Measurements from ENCODE around the gene CHAT.
A peak's percentile ranks its signal among the peaks of the same experiment; 100 is the strongest.
"Not testable (repeated sequence)": the region's sequence is repeated elsewhere in the genome, so short reads cannot be mapped to it uniquely, and the experiment has no call there.

The CHAT gene

DNA sequence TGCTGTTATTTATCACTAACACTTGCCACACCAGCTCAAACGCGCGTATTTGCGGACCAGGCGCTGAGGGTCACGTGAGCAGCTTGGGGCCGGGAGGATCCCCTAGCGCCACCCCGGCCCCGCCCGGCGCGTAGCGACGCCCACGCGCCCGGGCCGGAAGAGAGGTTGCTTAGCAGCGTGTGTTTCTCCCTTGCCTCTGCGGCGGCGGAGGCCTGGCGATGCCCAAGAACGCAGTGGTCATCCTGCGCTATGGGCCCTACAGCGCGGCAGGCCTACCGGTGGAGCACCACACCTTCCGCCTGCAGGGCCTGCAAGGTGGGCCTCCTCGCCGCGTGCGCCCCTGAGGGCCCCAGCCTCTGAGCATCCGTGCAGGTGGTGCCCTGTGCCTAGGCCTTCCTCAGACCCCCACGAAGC lies 65.7 kb downstream of the CHAT start, which contains the start of gene C10orf53:
Gene C10orf53, plus strand, starts transcription at position 172 of the 414 bp plus-strand sequence. Its CDS starts 47 bp downstream, at position 219.
- H3K9me3 ChIP-seq (ENCODE audit: control insufficient read depth, insufficient read depth, low read length) = no peaks in the 10 kb centered on the region; the same call in 1 of the 2 replicates
- H3K9ac ChIP-seq (ENCODE audit: low read depth, low read length) = peak within 1 kb of the TSS; percentile 47; the same call in 1 of the 2 replicates
- H3K4me1 ChIP-seq (ENCODE audit: insufficient read depth, low read length) = no peaks in the 10 kb centered on the region
- no peaks in the 10 kb centered on the region for H3K36me3 ChIP-seq (ENCODE audit: insufficient read depth, low read length)

DNA sequence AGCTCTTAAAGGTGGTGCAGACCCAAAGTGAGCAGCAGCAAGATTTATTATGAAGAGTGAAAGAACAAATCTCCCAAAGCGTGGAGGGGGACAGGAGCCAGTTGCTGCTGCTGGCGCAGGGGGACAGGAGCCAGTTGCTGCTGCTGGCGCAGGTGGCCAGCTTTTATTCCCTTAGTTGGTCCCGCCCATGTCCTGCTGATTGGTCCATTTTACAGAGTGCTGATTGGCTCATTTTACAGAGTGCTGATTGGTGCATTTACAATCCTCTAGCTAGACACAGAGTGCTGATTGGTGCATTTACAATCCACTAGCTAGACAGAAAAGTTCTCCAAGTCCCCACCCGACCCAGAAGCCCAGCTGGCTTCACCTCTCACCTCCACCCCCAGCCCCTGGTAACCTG lies 68.6 kb downstream of the CHAT start:
- H3K36me3 ChIP-seq (ENCODE audit: insufficient read depth, low read length); H3K9me3 ChIP-seq (ENCODE audit: control insufficient read depth, insufficient read depth, low read length); H3K4me1 ChIP-seq (ENCODE audit: insufficient read depth, low read length); H3K9ac ChIP-seq (ENCODE audit: low read depth, low read length): not testable (repeated sequence)

DNA sequence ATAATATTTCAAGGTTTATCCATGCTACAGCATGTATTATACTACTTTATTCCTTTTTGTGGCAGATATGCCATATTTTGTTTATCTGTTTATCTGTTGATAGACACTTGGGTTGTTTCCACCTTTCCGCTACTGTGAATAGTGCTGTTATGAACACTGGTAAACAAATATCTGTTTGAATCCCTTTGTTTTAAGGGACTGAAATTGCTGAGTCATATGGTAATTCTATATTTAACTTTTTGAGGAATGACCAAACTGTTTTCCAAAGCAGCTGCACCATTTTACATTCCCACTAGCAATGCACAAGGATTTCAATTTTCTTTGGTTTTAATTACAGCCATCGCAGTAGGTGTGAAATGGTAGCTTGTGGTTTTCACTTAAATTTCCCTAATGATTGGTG lies 69.0 kb downstream of the CHAT start:
- Histone ChIP-seq H3K9ac (ENCODE audit: low read depth, low read length) (no peak overlapping the region), H3K36me3 (ENCODE audit: insufficient read depth, low read length) (no peaks in the 10 kb centered on the region), H3K4me1 (ENCODE audit: insufficient read depth, low read length) (no peaks in the 10 kb centered on the region), H3K9me3 (ENCODE audit: control insufficient read depth, insufficient read depth, low read length) (peaks cover 3% of the 10 kb centered on the region)

DNA sequence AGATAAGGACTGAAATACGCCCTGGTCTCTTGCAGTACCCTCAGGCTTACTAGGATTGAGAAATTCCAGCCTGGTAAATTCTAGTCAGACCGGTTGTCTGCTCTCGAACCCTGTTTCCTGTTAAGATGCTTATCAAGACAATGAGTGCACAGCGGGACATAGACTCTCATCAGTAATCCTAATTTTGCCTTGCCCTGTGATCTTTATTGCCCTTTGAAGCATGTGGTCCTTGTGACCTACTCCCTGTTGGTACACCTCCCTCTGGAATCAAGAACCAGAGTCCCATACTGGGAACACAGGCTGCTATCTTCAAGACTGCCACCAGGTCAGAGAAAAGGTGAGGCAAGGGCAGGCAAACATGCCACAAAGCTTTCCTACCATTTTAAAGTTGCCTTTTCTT lies 72.8 kb downstream of the CHAT start:
- Histone ChIP-seq H3K9me3 (ENCODE audit: control insufficient read depth, insufficient read depth, low read length) (peaks cover 3% of the 10 kb centered on the region; the same call in 1 of the 2 replicates), H3K9ac (ENCODE audit: low read depth, low read length) (no peak overlapping the region), H3K4me1 (ENCODE audit: insufficient read depth, low read length) (peaks cover 22% of the 10 kb centered on the region), H3K36me3 (ENCODE audit: insufficient read depth, low read length) (no peaks in the 10 kb centered on the region)

DNA sequence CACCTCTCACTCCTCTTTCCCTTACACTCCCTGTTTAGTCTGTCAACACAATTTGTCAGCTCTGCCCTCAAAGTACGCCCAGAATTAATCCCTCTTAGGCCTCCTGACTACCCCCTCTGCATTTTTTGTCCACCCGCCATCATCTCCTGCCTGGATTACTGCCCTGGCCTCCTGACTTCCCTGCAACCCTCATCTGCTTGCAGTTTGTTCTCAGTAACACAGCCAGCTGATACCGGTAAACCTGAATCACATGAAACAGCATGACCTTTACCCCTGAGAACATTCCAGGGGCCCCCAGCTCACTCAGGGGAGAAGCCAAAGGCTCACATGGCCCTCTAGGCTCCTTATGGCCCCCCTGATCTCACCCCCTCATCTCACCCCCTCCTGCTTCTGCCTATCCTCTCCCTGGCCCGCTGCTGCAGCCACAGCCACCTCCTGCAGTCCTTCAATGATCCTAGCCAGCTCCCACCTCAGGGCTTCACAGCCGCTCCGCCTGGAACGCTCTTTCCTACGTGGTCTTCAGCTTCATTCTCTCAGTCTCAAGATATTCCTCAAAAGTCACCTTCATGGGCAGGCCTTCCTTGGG lies 74.5 kb downstream of the CHAT start:
- Histone ChIP-seq H3K4me1 (ENCODE audit: insufficient read depth, low read length) (peaks cover 22% of the 10 kb centered on the region), H3K36me3 (ENCODE audit: insufficient read depth, low read length) (no peaks in the 10 kb centered on the region), H3K9ac (ENCODE audit: low read depth, low read length) (no peak overlapping the region), H3K9me3 (ENCODE audit: control insufficient read depth, insufficient read depth, low read length) (peaks cover 3% of the 10 kb centered on the region; the same call in 1 of the 2 replicates)

DNA sequence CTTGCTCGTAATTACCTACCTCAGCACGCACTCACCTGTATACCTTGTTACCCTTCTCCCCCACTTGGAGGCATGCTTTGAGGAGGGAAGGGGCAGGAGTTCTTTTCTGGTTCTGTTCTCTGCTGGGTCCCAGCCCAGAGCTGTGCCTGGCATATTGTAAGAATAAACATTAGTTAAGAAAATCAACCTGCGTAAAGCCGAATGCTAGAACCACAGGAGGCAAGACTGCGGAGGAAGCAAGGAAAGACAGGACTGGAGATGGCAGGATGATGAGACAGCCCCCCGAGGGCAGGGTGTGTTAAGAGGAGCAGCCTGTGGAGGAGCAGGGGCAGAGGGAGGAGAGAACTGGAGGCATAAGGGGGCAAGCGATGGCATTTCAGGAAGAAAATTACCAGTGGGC lies 75.1 kb downstream of the CHAT start:
- H3K9me3 ChIP-seq (ENCODE audit: control insufficient read depth, insufficient read depth, low read length) = peaks cover 3% of the 10 kb centered on the region; the same call in 1 of the 2 replicates
- no peak overlapping the region for H3K9ac ChIP-seq (ENCODE audit: low read depth, low read length)
- H3K4me1 ChIP-seq (ENCODE audit: insufficient read depth, low read length) = peaks cover 22% of the 10 kb centered on the region
- no peaks in the 10 kb centered on the region for H3K36me3 ChIP-seq (ENCODE audit: insufficient read depth, low read length)

DNA sequence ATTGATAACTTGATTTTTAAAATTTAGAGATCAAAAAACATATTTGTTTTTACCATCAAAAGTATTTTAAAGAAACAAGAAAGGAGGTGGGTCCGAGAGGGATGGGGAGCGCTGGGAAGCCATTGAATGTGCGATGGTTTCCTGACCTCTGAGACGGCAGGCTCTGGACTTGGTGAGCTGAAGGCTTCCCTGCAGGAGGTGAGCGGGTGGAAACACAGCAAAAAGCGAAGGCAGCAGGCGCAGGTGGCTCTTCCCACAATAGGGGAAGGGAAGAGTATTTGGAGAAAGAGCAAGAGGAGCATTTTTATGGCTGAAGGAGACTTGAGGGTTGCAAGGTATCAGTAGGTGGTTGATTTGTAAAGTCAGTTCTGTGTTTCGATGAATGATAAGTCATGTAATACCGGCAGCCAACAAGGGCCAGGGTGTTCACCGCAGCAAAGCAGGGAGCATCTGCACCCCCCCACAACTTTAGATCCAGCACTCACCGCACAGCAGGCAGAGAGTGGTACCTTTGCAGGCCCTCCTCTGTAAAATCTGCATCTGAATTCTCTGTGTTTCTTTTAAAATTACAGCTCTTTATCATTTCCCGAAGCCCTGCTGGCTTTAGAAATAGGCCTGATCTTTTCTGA lies 76.2 kb downstream of the CHAT start:
- H3K36me3 ChIP-seq (ENCODE audit: insufficient read depth, low read length) = no peaks in the 10 kb centered on the region
- no peak overlapping the region for H3K9ac ChIP-seq (ENCODE audit: low read depth, low read length)
- peaks cover 22% of the 10 kb centered on the region for H3K4me1 ChIP-seq (ENCODE audit: insufficient read depth, low read length)
- H3K9me3 ChIP-seq (ENCODE audit: control insufficient read depth, insufficient read depth, low read length) = peaks cover 3% of the 10 kb centered on the region; the same call in 1 of the 2 replicates

DNA sequence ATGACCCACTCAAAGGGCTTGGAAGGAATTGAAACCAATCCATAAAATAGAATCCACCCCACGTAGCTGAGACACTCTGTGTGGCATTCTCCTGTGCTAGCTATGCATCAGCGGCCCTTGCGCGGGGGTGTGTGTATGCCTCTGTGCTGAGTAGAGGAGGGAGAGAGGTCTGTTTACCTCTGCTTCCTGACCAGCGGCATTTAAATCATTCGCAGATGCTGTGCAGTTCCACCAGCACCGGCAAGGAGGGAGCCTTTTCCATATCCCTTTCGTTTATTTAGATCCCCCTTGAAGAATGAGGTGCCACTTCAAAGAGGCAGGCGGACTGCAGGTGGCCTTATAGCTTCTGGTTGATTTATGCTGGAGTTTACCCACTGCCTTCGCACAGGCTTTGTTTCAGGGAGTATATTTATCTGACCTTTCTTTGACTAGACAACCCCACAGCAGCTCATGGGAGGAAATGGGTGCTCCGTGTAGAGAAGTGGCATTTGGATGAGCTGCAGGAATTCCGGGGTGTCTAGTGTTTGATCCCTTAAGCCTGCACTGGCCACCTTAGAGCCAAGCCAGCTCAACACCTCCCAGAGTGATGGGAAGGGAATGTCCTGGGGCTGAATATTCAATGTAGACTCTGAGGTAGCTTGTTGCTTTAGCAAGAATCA lies 77.0 kb downstream of the CHAT start:
- H3K4me1 ChIP-seq (ENCODE audit: insufficient read depth, low read length) = peaks cover 22% of the 10 kb centered on the region
- H3K36me3 ChIP-seq (ENCODE audit: insufficient read depth, low read length) = no peaks in the 10 kb centered on the region
- H3K9me3 ChIP-seq (ENCODE audit: control insufficient read depth, insufficient read depth, low read length) = peaks cover 3% of the 10 kb centered on the region; the same call in 1 of the 2 replicates
- H3K9ac ChIP-seq (ENCODE audit: low read depth, low read length) = no peak overlapping the region

DNA sequence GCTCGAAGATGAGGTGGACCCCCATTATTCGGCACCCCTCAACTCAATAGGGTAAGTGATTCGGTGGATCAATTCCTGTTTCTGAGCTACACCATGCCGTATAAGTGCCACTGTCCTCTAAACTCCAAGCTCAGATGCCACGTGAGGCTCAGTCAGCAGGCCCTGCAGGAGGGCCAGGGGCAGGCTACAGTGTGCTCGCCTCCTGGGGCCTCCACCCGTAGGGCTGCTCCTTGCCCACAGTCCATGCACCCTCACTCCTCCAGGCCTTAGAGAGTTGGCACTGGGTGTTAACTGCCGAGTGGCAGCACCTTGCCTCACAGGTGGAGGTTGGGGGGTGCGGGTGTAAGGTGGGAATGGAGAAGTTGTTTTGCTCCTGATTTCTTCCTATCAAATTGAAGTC lies 77.8 kb downstream of the CHAT start:
- H3K9me3 ChIP-seq (ENCODE audit: control insufficient read depth, insufficient read depth, low read length) = peaks cover 3% of the 10 kb centered on the region; the same call in 1 of the 2 replicates
- peaks cover 22% of the 10 kb centered on the region for H3K4me1 ChIP-seq (ENCODE audit: insufficient read depth, low read length)
- H3K9ac ChIP-seq (ENCODE audit: low read depth, low read length) = no peak overlapping the region
- no peaks in the 10 kb centered on the region for H3K36me3 ChIP-seq (ENCODE audit: insufficient read depth, low read length)

DNA sequence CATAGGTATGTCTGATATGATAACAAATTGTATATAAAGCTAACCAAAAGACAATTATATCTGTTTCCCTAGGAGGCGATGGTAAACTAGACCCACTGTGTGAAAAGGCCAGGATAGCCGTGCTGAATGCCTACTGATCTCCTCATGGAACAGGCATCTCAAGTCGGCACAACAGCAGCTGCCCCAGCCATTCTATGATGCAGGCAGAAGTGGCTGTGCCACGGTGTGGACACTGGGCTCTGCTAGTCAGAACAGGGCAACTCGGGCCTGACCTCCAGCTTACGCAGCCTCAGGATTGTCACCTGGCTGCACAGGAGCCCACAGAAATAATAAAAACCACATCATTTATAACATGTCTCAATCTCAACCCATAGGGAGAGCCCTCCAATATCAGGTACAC lies 80.6 kb downstream of the CHAT start:
- Histone ChIP-seq H3K4me1 (ENCODE audit: insufficient read depth, low read length) (peaks cover 8% of the 10 kb centered on the region), H3K9me3 (ENCODE audit: control insufficient read depth, insufficient read depth, low read length) (no peaks in the 10 kb centered on the region), H3K36me3 (ENCODE audit: insufficient read depth, low read length) (no peaks in the 10 kb centered on the region), H3K9ac (ENCODE audit: low read depth, low read length) (no peak overlapping the region)

DNA sequence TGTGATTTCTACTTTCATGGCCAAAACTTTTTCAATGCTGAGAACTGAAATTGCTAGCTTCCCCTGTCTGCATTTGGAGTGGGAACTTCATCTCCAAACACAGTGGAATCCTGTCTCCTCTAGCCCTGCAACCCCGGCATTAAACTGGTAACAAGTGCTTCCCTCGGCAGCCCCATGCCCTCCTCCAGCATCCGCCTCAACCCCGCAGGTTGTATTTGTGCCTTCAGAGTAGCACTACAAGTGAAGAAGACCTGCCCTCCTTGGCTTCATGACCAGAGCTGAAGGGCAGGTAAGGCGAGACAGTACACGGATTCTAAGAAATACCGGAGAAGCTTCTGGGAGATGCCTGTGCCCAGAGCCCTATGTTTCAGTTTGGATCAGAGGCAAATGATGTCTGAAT lies 82.5 kb downstream of the CHAT start:
- Histone ChIP-seq H3K9me3 (ENCODE audit: control insufficient read depth, insufficient read depth, low read length) (no peaks in the 10 kb centered on the region), H3K9ac (ENCODE audit: low read depth, low read length) (no peak overlapping the region), H3K4me1 (ENCODE audit: insufficient read depth, low read length) (peaks cover 3% of the 10 kb centered on the region; the same call in 1 of the 2 replicates), H3K36me3 (ENCODE audit: insufficient read depth, low read length) (no peaks in the 10 kb centered on the region)

DNA sequence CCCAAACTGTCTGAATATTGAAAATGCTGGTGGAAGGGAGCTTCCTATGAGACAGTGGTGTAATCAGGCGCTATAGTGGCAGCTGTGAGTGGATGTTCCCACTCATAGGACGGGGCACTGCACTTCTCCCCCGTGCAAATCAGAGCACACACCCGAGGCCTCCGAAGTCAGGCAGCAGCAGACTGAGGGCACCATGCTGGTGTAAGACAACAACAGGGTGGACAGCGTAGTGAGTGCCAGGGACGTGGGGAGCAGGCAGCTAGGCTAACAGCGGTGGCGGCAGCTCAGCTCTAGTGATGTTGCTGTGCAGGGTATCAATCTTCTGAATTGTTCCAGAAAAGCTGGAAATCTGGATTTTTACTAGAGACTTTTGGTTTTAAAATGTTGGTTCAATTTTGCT lies 84.8 kb downstream of the CHAT start:
- no peaks in the 10 kb centered on the region for H3K9me3 ChIP-seq (ENCODE audit: control insufficient read depth, insufficient read depth, low read length)
- H3K36me3 ChIP-seq (ENCODE audit: insufficient read depth, low read length) = no peaks in the 10 kb centered on the region
- H3K9ac ChIP-seq (ENCODE audit: low read depth, low read length) = no peak overlapping the region
- H3K4me1 ChIP-seq (ENCODE audit: insufficient read depth, low read length) = 0 out of 2 replicates have a peak, but pooled peaks cover 4% of the 10 kb centered on the region

DNA sequence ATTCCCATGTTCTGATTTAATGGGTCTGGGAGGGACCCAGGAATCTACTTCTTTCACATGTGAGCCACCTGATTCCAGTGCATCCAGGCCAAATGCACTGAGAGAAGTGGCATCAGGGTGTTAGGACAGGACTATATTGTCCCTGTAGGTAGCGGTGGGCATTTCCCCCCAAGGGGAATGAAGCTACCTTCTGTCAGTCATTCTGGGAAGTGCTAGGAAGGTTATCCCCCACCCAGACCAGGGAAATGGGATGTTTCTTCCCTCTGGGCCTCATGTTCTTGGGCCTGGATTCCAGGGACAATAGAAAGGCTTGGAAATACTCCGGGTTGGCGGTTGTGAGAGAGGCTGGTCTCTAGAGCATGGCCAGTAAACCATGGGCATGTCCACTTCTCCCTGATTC lies 86.4 kb downstream of the CHAT start:
- 0 out of 2 replicates have a peak, but pooled peaks cover 4% of the 10 kb centered on the region for H3K4me1 ChIP-seq (ENCODE audit: insufficient read depth, low read length)
- peaks cover 3% of the 10 kb centered on the region; the same call in 1 of the 2 replicates for H3K9me3 ChIP-seq (ENCODE audit: control insufficient read depth, insufficient read depth, low read length)
- H3K9ac ChIP-seq (ENCODE audit: low read depth, low read length) = no peak overlapping the region
- no peaks in the 10 kb centered on the region for H3K36me3 ChIP-seq (ENCODE audit: insufficient read depth, low read length)

DNA sequence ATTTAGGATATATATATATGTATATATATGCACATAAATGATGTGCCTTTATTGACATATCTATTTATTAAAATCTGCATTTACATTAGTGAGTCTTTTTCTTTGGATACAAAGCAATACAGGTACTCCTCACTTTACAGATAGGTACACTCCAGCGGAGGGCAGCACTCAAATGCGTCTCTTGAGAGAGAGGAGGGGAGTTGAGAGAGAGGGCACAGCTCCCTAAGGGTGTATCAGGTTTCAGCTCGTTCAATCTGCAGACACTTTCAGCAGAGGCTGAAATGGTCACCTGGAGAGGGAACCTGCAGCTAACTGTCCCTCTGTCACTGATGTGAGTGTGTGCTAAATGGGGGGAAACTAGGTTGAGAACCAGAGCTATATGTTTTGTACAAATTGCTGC lies 87.2 kb downstream of the CHAT start:
- peaks cover 6% of the 10 kb centered on the region; the same call in 1 of the 2 replicates for H3K9me3 ChIP-seq (ENCODE audit: control insufficient read depth, insufficient read depth, low read length)
- H3K36me3 ChIP-seq (ENCODE audit: insufficient read depth, low read length) = no peaks in the 10 kb centered on the region
- no peak overlapping the region for H3K9ac ChIP-seq (ENCODE audit: low read depth, low read length)
- 0 out of 2 replicates have a peak, but pooled peaks cover 4% of the 10 kb centered on the region for H3K4me1 ChIP-seq (ENCODE audit: insufficient read depth, low read length)

DNA sequence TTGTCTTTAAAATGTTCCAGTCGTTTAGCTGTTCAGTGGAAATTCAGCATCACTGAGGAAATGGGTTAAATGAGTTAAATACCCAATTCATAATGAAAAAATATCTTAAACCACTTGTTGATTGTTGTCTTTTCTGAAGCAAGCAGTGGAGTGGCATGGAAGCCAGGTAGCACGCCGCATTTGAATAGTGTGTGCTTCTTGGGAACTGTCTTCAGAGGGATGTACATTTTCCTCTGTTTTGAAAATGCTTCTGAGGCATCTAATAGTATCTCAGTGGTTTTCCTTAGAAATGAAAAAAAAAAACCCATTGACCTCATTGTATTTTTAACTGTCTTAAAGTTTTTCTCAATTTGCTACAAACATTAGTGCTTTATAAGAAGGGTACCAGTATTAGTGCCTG lies 93.7 kb downstream of the CHAT start:
- Histone ChIP-seq H3K9ac (ENCODE audit: low read depth, low read length) (no peak overlapping the region), H3K36me3 (ENCODE audit: insufficient read depth, low read length) (no peaks in the 10 kb centered on the region), H3K9me3 (ENCODE audit: control insufficient read depth, insufficient read depth, low read length) (peaks cover 6% of the 10 kb centered on the region; the same call in 1 of the 2 replicates), H3K4me1 (ENCODE audit: insufficient read depth, low read length) (no peaks in the 10 kb centered on the region)

Measured in ES-I3 (cell line).